Measurements from ENCODE around the gene GABBR2. TPM values are rescaled to one million over a fixed set of nuclear protein-coding genes. Genes with fewer than 3 reads are reported as not detected.

Gene GABBR2
- total RNA-seq, 1 donor from 2014 or later, result not detected

DNA sequence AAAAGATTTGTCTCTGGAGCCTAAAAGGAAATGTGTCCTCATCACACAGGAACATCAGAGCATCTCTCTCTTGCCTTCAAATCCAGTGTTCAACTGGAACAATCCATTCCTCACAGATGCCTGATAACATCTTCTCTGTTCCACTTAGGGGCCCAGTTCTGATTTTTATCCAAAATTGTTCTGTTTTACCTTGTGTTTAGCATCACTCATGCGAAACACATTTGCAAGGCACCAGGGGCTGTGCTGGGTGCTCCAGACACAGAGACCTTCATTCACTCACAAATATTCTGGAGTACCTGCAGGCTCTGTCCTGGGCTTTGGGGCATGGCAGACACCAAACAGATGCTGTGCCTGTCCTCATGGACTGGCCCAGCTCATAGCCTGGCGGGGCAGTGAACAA, 13.8 kb downstream of the GABBR2 start:
- DNase-seq (ENCODE audit: extremely low spot score, unreplicated experiment), result no peak
- Mint-ChIP-seq H3K4me1 (ENCODE audit: unreplicated experiment) (no peaks in the 10 kb centered on the region), H3K27ac (ENCODE audit: unreplicated experiment) (no peak overlapping the region), H3K4me3 (ENCODE audit: unreplicated experiment) (no peak overlapping the region), H3K27me3 (ENCODE audit: unreplicated experiment) (peaks cover 41% of the 10 kb centered on the region), H3K36me3 (ENCODE audit: unreplicated experiment) (no peaks in the 10 kb centered on the region), H3K9me3 (ENCODE audit: unreplicated experiment) (no peaks in the 10 kb centered on the region)
- TF ChIP-seq, protein P1, sequence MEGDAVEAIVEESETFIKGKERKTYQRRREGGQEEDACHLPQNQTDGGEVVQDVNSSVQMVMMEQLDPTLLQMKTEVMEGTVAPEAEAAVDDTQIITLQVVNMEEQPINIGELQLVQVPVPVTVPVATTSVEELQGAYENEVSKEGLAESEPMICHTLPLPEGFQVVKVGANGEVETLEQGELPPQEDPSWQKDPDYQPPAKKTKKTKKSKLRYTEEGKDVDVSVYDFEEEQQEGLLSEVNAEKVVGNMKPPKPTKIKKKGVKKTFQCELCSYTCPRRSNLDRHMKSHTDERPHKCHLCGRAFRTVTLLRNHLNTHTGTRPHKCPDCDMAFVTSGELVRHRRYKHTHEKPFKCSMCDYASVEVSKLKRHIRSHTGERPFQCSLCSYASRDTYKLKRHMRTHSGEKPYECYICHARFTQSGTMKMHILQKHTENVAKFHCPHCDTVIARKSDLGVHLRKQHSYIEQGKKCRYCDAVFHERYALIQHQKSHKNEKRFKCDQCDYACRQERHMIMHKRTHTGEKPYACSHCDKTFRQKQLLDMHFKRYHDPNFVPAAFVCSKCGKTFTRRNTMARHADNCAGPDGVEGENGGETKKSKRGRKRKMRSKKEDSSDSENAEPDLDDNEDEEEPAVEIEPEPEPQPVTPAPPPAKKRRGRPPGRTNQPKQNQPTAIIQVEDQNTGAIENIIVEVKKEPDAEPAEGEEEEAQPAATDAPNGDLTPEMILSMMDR (IDR thresholded peaks at IDR 0.05), result no peak

DNA sequence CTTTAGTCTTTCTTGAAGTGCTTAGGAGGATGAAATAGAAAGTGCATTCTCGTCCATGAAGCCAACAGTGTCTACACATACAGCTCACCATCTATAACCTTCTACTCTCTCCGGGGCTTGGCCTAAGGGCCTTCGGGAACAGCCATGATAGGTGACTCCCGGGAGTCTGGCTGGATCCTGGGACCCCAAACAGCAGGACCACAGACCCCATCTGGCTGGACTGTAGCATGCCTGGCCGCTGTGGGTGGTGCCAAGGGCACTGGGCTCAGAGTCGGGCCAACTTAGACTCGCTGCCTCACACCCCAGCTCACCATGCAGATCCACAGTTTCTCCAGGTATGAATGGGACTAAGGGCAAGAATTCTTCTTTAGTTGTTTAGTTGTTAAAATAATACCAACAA, 16.3 kb downstream of the GABBR2 start:
- H3K9me3 Mint-ChIP-seq (ENCODE audit: unreplicated experiment), result no peaks in the 10 kb centered on the region
- no peaks in the 10 kb centered on the region for H3K4me1 Mint-ChIP-seq (ENCODE audit: unreplicated experiment)
- TF ChIP-seq, protein P1 (IDR thresholded peaks at IDR 0.05), result no peak
- H3K27me3 Mint-ChIP-seq (ENCODE audit: unreplicated experiment), result peaks cover 28% of the 10 kb centered on the region
- H3K36me3 Mint-ChIP-seq (ENCODE audit: unreplicated experiment), result no peaks in the 10 kb centered on the region
- DNase-seq (ENCODE audit: extremely low spot score, unreplicated experiment), result no peak
- H3K4me3 Mint-ChIP-seq (ENCODE audit: unreplicated experiment), result no peak overlapping the region
- H3K27ac Mint-ChIP-seq (ENCODE audit: unreplicated experiment), result no peak overlapping the region

DNA sequence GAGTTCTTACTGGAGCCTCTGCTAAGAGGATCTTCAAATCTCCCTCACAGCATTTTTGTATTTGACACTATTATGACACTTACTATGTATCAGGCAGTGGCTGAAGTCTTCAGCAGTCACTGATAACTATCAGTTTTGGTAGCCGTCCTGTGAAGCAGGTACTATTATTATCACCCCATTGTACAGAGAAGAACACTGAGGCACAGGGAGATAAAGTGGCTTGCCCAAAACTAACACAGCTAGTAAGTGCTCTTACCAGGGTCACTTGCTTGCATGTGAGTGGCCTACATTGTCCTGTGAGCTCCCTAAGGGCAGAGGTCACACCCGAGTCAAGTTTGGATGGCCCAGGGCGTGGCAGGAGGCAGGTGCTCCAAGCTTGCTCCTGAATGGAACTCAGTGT, 16.8 kb downstream of the GABBR2 start:
- Mint-ChIP-seq H3K36me3 (ENCODE audit: unreplicated experiment) (no peaks in the 10 kb centered on the region), H3K27me3 (ENCODE audit: unreplicated experiment) (peaks cover 28% of the 10 kb centered on the region), H3K4me1 (ENCODE audit: unreplicated experiment) (no peaks in the 10 kb centered on the region), H3K4me3 (ENCODE audit: unreplicated experiment) (no peak overlapping the region), H3K27ac (ENCODE audit: unreplicated experiment) (no peak overlapping the region), H3K9me3 (ENCODE audit: unreplicated experiment) (no peaks in the 10 kb centered on the region)
- no peak for DNase-seq (ENCODE audit: extremely low spot score, unreplicated experiment)
- TF ChIP-seq, protein P1 (IDR thresholded peaks at IDR 0.05), result no peak

GRCh38 chr9:98690686-98691085, 18.0 kb downstream of the GABBR2 start:
- H3K4me3 Mint-ChIP-seq (ENCODE audit: unreplicated experiment), result no peak overlapping the region
- H3K4me1 Mint-ChIP-seq (ENCODE audit: unreplicated experiment), result no peaks in the 10 kb centered on the region
- H3K36me3 Mint-ChIP-seq (ENCODE audit: unreplicated experiment), result no peaks in the 10 kb centered on the region
- H3K27me3 Mint-ChIP-seq (ENCODE audit: unreplicated experiment), result peaks cover 23% of the 10 kb centered on the region
- H3K27ac Mint-ChIP-seq (ENCODE audit: unreplicated experiment), result no peak overlapping the region
- TF ChIP-seq, protein P1 (IDR thresholded peaks at IDR 0.05), result no peak
- no peaks in the 10 kb centered on the region for H3K9me3 Mint-ChIP-seq (ENCODE audit: unreplicated experiment)
- no peak for DNase-seq (ENCODE audit: extremely low spot score, unreplicated experiment)

DNA sequence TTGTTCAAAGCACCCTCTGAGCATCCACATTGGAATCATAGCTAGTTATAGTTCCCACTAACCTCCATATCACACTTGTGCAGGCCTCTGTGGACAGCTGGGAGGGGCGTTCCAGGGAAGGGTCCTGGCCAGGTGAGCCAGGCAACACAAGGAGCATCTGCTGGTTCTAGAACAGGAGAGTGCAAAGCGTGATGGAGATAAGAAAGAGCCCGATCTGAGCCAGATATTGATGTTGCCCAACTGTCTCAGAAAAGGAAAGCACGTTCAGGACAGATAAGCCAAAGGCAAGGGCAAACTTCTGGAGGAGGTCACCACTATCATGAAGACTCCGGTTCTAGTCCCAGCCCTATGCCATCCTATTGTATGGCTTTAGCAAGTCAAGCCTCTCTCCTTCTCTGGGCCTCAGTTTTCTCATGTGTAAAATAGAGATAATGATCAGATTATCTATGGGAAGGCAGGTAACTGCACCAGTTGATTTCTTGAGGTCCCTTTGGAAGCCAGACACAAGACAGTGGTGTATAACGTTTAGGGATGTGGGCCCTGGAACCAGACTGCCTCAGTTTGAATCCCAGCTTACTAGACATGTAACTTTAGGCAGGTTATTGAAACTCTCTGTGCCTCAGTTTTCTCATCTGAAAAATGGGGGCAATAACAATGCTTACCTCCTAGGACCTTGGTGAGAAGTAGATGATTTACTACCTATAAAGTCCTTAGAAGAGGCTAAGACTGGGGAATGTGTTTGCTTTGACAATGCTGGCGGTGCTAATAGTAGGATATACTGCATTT, 19.8 kb downstream of the GABBR2 start:
- Mint-ChIP-seq H3K27ac (ENCODE audit: unreplicated experiment) (no peak overlapping the region), H3K27me3 (ENCODE audit: unreplicated experiment) (peaks cover 12% of the 10 kb centered on the region), H3K36me3 (ENCODE audit: unreplicated experiment) (no peaks in the 10 kb centered on the region), H3K4me3 (ENCODE audit: unreplicated experiment) (no peak overlapping the region), H3K4me1 (ENCODE audit: unreplicated experiment) (no peaks in the 10 kb centered on the region), H3K9me3 (ENCODE audit: unreplicated experiment) (no peaks in the 10 kb centered on the region)
- TF ChIP-seq, protein P1 (IDR thresholded peaks at IDR 0.05), result no peak
- DNase-seq (ENCODE audit: extremely low spot score, unreplicated experiment), result no peak
